ENCODE data around the gene RPL11. TPM values are rescaled to one million over a fixed set of nuclear protein-coding genes. Genes with fewer than 3 reads are reported as not detected.
"Not testable (repeated sequence)": the region's sequence is repeated elsewhere in the genome, so short reads cannot be mapped to it uniquely, and the experiment has no call there.

Gene RPL11
- total RNA-seq, 2 experiments from 2014 or later = 1,767 to 1,891 TPM

DNA sequence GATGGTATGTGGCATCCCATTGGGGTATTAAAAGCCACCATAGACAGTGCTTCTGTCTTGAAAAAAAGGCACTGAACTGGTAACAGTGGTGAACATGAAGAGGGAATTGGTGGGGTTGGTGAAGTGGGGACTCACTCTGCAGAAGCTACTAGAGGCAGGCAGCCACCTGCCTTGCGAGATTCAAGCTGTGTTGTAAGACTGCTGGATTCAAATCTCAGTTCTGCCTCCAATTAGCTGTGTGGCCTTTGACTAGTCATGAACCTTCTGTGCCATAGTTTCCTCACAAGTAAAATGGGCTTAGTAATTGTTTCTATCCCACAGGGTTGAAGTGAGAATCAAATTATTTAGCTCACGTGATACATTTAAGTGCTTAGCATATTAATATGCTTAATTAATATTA is 35.1 kb downstream of the RPL11 start:
- BruUV-seq (replicated peaks) = no TSS peak
- no peak overlapping the region for H3K27ac ChIP-seq (ENCODE audit: low read depth, low read length, poor library complexity, severe bottlenecking)
- no peak overlapping the region for H2AFZ ChIP-seq (ENCODE audit: low read length)
- H3K4me3 ChIP-seq (ENCODE audit: low read depth, low read length, poor library complexity, severe bottlenecking) = no peak overlapping the region
- H3K9me2 ChIP-seq (ENCODE audit: insufficient read depth, low read length) = no peaks in the 10 kb centered on the region
- ChIA-PET CTCF (ENCODE audit: unreplicated experiment) (no interaction called here), POLR2A (interaction anchor here (0.6 to 1.4 kb wide), 4 partner anchors 9 to 77 kb away, joined by 3 to 8 read pairs (median 6); partner anchors contain the start of genes ELOA and RPL11)
- peak; percentile 45 for DNase-seq (ENCODE audit: low spot score)
- no peaks in the 10 kb centered on the region for H3K9me3 ChIP-seq (ENCODE audit: low read length)
- peaks cover 48% of the 10 kb centered on the region for H3K4me1 ChIP-seq (ENCODE audit: insufficient read depth, low read length, poor library complexity, severe bottlenecking)
- peak overlapping the region; percentile 56 for H3K4me2 ChIP-seq (ENCODE audit: low read length)
- intact Hi-C loops (cut with micrococcal nuclease; ENCODE audit: unreplicated experiment) = no loop called here
- TF ChIP-seq EZH2phosphoT487 (IDR thresholded peaks at IDR 0.05; ENCODE audit: borderline replicate concordance, low read depth, low read length) = no peak
- TF ChIP-seq, protein P1, sequence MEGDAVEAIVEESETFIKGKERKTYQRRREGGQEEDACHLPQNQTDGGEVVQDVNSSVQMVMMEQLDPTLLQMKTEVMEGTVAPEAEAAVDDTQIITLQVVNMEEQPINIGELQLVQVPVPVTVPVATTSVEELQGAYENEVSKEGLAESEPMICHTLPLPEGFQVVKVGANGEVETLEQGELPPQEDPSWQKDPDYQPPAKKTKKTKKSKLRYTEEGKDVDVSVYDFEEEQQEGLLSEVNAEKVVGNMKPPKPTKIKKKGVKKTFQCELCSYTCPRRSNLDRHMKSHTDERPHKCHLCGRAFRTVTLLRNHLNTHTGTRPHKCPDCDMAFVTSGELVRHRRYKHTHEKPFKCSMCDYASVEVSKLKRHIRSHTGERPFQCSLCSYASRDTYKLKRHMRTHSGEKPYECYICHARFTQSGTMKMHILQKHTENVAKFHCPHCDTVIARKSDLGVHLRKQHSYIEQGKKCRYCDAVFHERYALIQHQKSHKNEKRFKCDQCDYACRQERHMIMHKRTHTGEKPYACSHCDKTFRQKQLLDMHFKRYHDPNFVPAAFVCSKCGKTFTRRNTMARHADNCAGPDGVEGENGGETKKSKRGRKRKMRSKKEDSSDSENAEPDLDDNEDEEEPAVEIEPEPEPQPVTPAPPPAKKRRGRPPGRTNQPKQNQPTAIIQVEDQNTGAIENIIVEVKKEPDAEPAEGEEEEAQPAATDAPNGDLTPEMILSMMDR (conservative IDR thresholded peaks at IDR 0.05; ENCODE audit: low read length) = no peak
- no peaks in the 10 kb centered on the region for H3K79me2 ChIP-seq (ENCODE audit: insufficient read depth, low read depth, low read length)
- no peaks in the 10 kb centered on the region for H4K20me1 ChIP-seq (ENCODE audit: insufficient read depth, low read length)
- no peaks in the 10 kb centered on the region for H3K36me3 ChIP-seq (ENCODE audit: insufficient read depth, low read length)

DNA sequence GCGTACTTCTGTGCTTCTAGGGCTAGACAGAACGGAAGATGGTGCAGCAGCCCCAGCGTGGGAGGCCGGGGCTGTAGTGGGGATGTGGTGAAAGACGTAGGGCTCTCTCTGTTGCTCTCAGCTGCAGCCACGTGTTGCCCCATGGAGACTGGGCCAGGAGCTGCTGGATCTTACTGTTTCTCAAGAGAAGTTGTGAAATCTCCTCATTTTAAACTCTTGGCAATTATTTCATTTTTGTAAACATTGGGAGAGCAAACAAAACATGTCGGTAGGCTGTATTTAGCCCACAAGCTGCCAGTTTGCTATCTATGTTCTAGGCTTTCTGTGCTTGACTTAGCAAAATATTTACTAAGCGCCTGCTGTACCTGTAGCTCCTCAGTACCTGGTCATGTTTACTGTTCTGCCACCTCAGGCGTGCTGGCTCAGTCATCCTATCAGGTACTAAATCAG is 35.8 kb downstream of the RPL11 start:
- Histone ChIP-seq H4K20me1 (ENCODE audit: insufficient read depth, low read length) (no peaks in the 10 kb centered on the region), H3K9me2 (ENCODE audit: insufficient read depth, low read length) (no peaks in the 10 kb centered on the region), H3K36me3 (ENCODE audit: insufficient read depth, low read length) (no peaks in the 10 kb centered on the region), H3K4me1 (ENCODE audit: insufficient read depth, low read length, poor library complexity, severe bottlenecking) (peaks cover 46% of the 10 kb centered on the region), H3K4me3 (ENCODE audit: low read depth, low read length, poor library complexity, severe bottlenecking) (no peak overlapping the region), H3K4me2 (ENCODE audit: low read length) (peak overlapping the region; percentile 56), H3K9me3 (ENCODE audit: low read length) (no peaks in the 10 kb centered on the region), H3K27ac (ENCODE audit: low read depth, low read length, poor library complexity, severe bottlenecking) (peak overlapping the region; percentile 15), H3K79me2 (ENCODE audit: insufficient read depth, low read depth, low read length) (no peaks in the 10 kb centered on the region), H2AFZ (ENCODE audit: low read length) (no peak overlapping the region; the same call in 1 of the 2 replicates)
- DNase-seq (ENCODE audit: low spot score) = peak; percentile 40
- TF ChIP-seq EZH2phosphoT487 (IDR thresholded peaks at IDR 0.05; ENCODE audit: borderline replicate concordance, low read depth, low read length) = no peak
- TF ChIP-seq, protein P1 (conservative IDR thresholded peaks at IDR 0.05; ENCODE audit: low read length) = no peak
- ChIA-PET POLR2A (interaction anchor here (0.6 to 1.4 kb wide), 2 partner anchors 16 to 78 kb away, joined by 6 to 8 read pairs; partner anchors contain the start of gene ELOA), CTCF (ENCODE audit: unreplicated experiment) (no interaction called here)
- intact Hi-C loops (cut with micrococcal nuclease; ENCODE audit: unreplicated experiment) = no loop called here
- no TSS peak for BruUV-seq (replicated peaks)

DNA sequence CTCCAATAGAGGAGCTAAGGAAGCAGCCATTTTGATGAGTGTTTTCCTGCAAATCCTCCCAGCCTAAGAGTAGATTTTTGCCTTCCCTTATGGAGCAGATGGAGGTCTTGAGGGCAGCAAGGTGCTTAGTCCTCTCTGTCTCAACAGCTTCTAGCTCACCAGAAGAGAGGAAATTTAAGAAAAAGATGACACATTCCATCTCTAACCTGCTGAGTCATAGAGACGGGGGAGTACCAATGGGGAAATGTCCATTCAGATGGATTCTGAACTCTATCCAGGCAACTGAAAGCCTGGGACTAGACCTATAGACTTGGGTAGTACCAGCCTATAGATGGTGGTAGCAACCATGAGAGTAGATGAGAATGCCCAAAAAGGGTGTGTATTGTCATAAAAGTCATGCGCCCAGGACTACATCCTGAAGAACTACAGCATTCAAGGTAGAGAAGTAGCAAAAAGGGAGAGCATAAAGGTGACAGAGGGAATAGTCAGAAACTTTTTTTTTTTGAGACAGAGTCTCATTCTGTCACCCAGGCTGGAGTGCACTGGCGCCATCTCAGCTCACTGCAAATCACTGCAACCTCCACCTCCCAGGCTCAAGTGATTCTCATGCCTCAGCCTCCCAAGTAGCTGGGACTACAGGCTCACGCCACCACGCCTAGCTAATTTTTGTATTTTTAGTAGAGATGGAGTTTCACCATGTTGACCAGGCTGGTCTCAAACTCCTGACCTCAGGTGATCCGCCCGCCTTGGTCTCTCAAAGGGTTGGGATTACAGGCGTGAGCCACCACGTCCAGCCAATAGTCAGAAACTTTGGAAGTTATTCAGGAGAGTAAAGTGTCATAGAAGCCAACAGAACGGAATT is 41.0 kb downstream of the RPL11 start:
- no peak overlapping the region for H2AFZ ChIP-seq (ENCODE audit: low read length)
- peaks cover 21% of the 10 kb centered on the region for H3K4me1 ChIP-seq (ENCODE audit: insufficient read depth, low read length, poor library complexity, severe bottlenecking)
- no peak for TF ChIP-seq EZH2phosphoT487 (IDR thresholded peaks at IDR 0.05; ENCODE audit: borderline replicate concordance, low read depth, low read length)
- TF ChIP-seq, protein P1 (conservative IDR thresholded peaks at IDR 0.05; ENCODE audit: low read length) = no peak
- H3K36me3 ChIP-seq (ENCODE audit: insufficient read depth, low read length) = no peaks in the 10 kb centered on the region
- intact Hi-C loops (cut with micrococcal nuclease; ENCODE audit: unreplicated experiment) = no loop called here
- no TSS peak for BruUV-seq (replicated peaks)
- no peak overlapping the region for H3K27ac ChIP-seq (ENCODE audit: low read depth, low read length, poor library complexity, severe bottlenecking)
- H4K20me1 ChIP-seq (ENCODE audit: insufficient read depth, low read length) = no peaks in the 10 kb centered on the region
- H3K4me2 ChIP-seq (ENCODE audit: low read length) = no peak overlapping the region
- no peaks in the 10 kb centered on the region for H3K79me2 ChIP-seq (ENCODE audit: insufficient read depth, low read depth, low read length)
- DNase-seq (ENCODE audit: low spot score) = no peak
- CTCF ChIA-PET (ENCODE audit: unreplicated experiment) = no interaction called here
- no peak overlapping the region for H3K4me3 ChIP-seq (ENCODE audit: low read depth, low read length, poor library complexity, severe bottlenecking)
- no peaks in the 10 kb centered on the region for H3K9me2 ChIP-seq (ENCODE audit: insufficient read depth, low read length)
- POLR2A ChIA-PET = interaction anchor here (1.3 kb wide), 1 partner anchor 12 kb away, joined by 3 read pairs; no protein-coding TSS in a partner anchor
- H3K9me3 ChIP-seq (ENCODE audit: low read length) = no peaks in the 10 kb centered on the region

DNA sequence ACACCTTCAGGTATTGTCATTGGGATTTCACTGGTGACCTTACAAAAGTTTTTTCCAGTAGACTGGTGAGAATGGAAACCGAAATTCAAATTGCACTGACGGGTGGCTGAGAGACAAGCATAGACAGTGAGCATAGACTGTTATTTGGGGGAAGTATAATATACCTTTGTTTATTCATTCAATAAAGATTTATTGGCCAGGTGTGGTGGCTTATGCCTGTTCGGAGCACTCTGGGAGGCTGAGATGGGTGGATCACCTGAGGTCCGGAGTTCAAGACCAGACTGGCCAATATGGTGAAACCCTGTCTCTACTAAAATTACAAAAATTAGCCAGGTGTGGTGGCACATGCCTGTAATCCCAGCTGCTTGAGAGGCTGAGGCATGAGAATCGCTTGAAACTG is 41.7 kb downstream of the RPL11 start:
- BruUV-seq (replicated peaks); CTCF ChIA-PET (ENCODE audit: unreplicated experiment): not testable (repeated sequence)
- POLR2A ChIA-PET = interaction anchor here (0.6 kb wide), 1 partner anchor 178 kb away, joined by 5 read pairs; no protein-coding TSS in a partner anchor

More for the DNA sequence above, 41.7 kb downstream of the RPL11 start:
- H3K4me1 ChIP-seq (ENCODE audit: insufficient read depth, low read length, poor library complexity, severe bottlenecking) = peaks cover 14% of the 10 kb centered on the region
- DNase-seq (ENCODE audit: low spot score); H3K36me3 ChIP-seq (ENCODE audit: insufficient read depth, low read length); H3K4me2 ChIP-seq (ENCODE audit: low read length); H3K9me3 ChIP-seq (ENCODE audit: low read length); H3K4me3 ChIP-seq (ENCODE audit: low read depth, low read length, poor library complexity, severe bottlenecking); intact Hi-C loops (cut with micrococcal nuclease; ENCODE audit: unreplicated experiment); H4K20me1 ChIP-seq (ENCODE audit: insufficient read depth, low read length); H3K9me2 ChIP-seq (ENCODE audit: insufficient read depth, low read length); H3K27ac ChIP-seq (ENCODE audit: low read depth, low read length, poor library complexity, severe bottlenecking); H2AFZ ChIP-seq (ENCODE audit: low read length); H3K79me2 ChIP-seq (ENCODE audit: insufficient read depth, low read depth, low read length): not testable (repeated sequence)

All from OCI-LY7 (cell line).